GM12891 (cell line): ENCODE measurements around the gene NCKAP5.

ENCODE experiments used
- PAX5 ChIP-seq: IDR thresholded peaks from 2 replicates; pipeline ENCODE4 v1.6.1; 2011; ENCODE audit warnings: low read length, moderate library complexity, mild to moderate bottlenecking; ENCODE audit not compliant: insufficient read depth, severe bottlenecking
- POLR2A ChIP-seq: IDR thresholded peaks from 2 replicates; pipeline ENCODE4 v1.6.1; 2011; ENCODE audit warnings: low read depth, low read length, control low read depth
- POLR2AphosphoS5 ChIP-seq: IDR thresholded peaks from 2 replicates; pipeline ENCODE4 v1.6.1; 2011; ENCODE audit warnings: low read depth, low read length, control low read depth
- POU2F2 ChIP-seq: IDR thresholded peaks from 2 replicates; pipeline ENCODE4 v1.6.1; 2011; ENCODE audit warnings: low read depth, mild to moderate bottlenecking, control low read depth, low read length, moderate library complexity
- SPI1 ChIP-seq: IDR thresholded peaks from 2 replicates; pipeline ENCODE4 v1.6.1; 2011; ENCODE audit warnings: low read depth, low read length, control low read depth
- TAF1 ChIP-seq: IDR thresholded peaks from 2 replicates; pipeline ENCODE4 v1.6.1; 2011; ENCODE audit warnings: low read depth, low read length, control low read depth

DNA sequence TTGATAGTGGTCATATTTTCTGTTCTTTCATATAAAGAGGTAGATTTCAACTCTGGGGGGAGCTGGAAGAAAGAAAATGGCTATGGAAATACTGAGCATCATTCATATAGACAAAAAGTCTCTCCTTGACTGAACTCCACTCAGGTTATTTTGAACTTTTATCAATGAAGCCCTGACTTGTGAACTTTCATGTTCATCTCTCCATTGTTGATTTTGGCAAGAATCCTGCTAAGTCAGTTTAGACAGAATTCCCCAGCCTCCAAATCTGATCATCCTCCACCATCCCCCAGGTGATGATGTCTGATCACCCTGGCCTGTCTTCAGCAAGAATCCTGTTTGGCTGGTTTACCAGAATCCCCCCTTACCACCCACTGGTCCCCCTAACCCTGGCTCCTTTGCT is 395.0 kb downstream of the NCKAP5 start:
- no peak for TF ChIP-seq POLR2A
- no peak for TF ChIP-seq POU2F2
- TF ChIP-seq POLR2AphosphoS5, result no peak
- no peak for TF ChIP-seq TAF1
- TF ChIP-seq SPI1, result no peak
- TF ChIP-seq PAX5, result no peak
